Lower leg skin (tissue), 3 donors: ENCODE results near the gene MEI4.

Source experiments
- CTCF ChIP-seq, 3 donors: fragments of 450-650 bp; IDR thresholded peaks; one replicate each; pipeline ENCODE4 v1.5.1; 2016; ENCODE audit warnings: antibody characterized with exemption in 3 of 3, mild to moderate bottlenecking in 3 of 3, moderate library complexity in 2 of 3
- POLR2A ChIP-seq, 2 donors: fragments of 450-650 bp; IDR thresholded peaks; one replicate each; pipeline ENCODE4 v1.6.1; 2016 to 2017; ENCODE audit warnings: antibody characterized with exemption in 2 of 2, mild to moderate bottlenecking in 1 of 2, moderate library complexity in 1 of 2

GRCh38 chr6:77883851-77884250, 231.0 kb downstream of the MEI4 start:
- TF ChIP-seq POLR2A (IDR thresholded peaks at IDR 0.05) (no peak), CTCF (IDR thresholded peaks at IDR 0.05) (no peak)
